Placental epithelial cell (primary cell): ENCODE measurements around the gene ABHD17C. TPM values are rescaled to one million over a fixed set of nuclear protein-coding genes. Genes with fewer than 3 reads are reported as not detected.

ENCODE experiments used
- small RNA-seq: library from RNA; depleted of rRNA; stranded (forward); fragments of <200 nt; gene quantifications from one replicate; pipeline ENCODE3, GENCODE V24; 2012
- total RNA-seq: library from RNA; depleted of rRNA; stranded (reverse); fragments of >200 nt; gene quantifications from 2 replicates; pipeline ENCODE4 v1.2.3, GENCODE V29; 2012

Gene ABHD17C
- total RNA-seq, result 4.7 and 5.7 TPM in 2 replicates

DNA sequence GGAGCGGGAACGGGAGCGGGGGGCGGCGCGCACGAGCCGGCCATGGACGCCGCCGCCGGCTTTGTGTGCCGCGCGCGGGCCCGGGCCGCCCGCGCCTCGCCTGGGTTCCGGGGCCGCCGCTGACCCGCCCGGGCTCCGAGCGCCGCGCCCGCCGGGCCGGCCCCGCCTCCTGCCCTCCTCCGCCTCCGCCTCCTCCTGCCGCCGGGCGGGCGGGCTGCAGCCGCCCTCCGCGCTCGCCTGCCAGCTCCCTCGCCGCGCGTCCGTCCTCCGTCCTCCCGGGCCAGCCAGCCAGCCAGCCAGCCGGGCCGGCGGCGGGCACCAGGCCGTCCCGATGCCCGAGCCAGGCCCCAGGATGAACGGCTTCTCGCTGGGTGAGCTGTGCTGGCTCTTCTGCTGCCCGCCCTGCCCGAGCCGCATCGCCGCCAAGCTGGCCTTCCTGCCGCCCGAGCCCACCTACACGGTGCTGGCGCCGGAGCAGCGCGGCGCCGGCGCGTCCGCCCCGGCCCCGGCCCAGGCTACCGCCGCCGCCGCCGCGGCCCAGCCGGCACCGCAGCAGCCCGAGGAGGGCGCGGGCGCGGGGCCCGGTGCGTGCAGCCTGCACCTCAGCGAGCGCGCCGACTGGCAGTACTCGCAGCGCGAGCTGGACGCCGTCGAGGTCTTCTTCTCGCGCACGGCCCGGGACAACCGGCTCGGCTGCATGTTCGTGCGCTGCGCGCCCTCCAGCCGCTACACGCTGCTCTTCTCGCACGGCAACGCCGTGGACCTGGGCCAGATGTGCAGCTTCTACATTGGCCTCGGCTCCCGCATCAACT lies at the start of gene ABHD17C:
Gene ABHD17C (plus strand): TSS at position 212 of the 812 bp plus-strand sequence. CDS start 120 bp downstream, at position 332.

DNA sequence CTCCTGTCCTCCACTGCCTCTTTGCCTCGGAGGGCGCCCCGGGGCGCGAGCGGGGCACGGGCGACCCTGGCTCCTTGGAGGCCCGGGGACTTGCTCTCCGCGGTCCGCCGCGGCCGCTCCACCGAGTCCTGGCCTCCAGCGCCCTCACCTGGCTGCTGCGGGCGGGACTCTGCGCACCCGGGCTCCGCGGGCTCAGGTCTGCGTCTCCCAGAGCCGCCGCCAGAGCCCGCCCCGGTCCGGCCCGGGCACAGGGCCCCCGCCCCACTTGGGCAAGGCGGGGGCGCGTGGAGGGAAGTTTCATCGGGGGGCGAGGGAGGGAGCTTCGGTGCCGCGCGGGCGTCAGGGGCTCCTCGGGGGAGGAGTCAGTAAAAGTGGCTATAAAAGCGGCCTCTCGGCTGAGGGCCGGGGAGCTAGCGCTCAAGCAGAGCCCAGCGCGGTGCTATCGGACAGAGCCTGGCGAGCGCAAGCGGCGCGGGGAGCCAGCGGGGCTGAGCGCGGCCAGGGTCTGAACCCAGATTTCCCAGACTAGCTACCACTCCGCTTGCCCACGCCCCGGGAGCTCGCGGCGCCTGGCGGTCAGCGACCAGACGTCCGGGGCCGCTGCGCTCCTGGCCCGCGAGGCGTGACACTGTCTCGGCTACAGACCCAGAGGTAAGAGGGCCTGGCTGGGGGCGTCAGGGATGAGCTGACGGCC lies 84.0 kb downstream of the ABHD17C start, which contains the start of gene CEMIP:
Gene CEMIP (plus strand): TSS at position 407 of the 694 bp plus-strand sequence. CDS start 94,510 bp downstream, outside the sequence.

Small RNA genes within 50 kb of the gene (small RNA-seq; reads per million reads assigned to genes)
- gene RNU6-380P, result not detected

Other genes with a start within 250 kb of the ABHD17C start
- 12.6 and 29.6 TPM in 2 replicates for gene CEMIP, start 84.1 kb downstream of the ABHD17C start, total RNA-seq